ENCODE data around the gene IRF3.

DNA sequence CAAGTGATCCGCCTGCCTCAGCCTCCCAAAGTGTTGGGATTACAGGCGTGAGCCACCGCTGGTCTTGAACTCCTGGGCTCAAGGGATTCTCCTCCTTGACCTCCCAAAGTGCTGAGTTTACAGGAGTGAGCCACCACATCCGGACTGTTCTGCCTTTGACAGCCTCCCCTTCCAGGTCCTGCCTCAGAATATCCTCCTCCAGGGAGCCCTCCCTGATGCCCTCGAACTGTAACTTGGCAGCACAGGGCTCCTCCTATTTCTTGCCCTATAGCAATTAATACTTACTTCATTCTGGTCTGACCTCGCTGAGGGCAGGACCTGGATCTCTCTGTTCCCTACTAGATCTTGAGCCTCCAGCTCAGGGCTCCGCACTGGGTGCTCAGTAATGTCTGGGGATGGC, 31.2 kb upstream of the IRF3 start:
- TF ChIP-seq, protein P1, sequence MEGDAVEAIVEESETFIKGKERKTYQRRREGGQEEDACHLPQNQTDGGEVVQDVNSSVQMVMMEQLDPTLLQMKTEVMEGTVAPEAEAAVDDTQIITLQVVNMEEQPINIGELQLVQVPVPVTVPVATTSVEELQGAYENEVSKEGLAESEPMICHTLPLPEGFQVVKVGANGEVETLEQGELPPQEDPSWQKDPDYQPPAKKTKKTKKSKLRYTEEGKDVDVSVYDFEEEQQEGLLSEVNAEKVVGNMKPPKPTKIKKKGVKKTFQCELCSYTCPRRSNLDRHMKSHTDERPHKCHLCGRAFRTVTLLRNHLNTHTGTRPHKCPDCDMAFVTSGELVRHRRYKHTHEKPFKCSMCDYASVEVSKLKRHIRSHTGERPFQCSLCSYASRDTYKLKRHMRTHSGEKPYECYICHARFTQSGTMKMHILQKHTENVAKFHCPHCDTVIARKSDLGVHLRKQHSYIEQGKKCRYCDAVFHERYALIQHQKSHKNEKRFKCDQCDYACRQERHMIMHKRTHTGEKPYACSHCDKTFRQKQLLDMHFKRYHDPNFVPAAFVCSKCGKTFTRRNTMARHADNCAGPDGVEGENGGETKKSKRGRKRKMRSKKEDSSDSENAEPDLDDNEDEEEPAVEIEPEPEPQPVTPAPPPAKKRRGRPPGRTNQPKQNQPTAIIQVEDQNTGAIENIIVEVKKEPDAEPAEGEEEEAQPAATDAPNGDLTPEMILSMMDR (IDR thresholded peaks at IDR 0.05) = no peak
- no peak for TF ChIP-seq POLR2AphosphoS5 (IDR thresholded peaks at IDR 0.05)
- TF ChIP-seq POLR2A (IDR thresholded peaks at IDR 0.05) = no peak

Data from transverse colon (tissue), 4 donors.